ENCODE results near the gene MYH11.
"Not testable (repeated sequence)": the region's sequence is repeated elsewhere in the genome, so short reads cannot be mapped to it uniquely, and the experiment has no call there.

Gene MYH11

DNA sequence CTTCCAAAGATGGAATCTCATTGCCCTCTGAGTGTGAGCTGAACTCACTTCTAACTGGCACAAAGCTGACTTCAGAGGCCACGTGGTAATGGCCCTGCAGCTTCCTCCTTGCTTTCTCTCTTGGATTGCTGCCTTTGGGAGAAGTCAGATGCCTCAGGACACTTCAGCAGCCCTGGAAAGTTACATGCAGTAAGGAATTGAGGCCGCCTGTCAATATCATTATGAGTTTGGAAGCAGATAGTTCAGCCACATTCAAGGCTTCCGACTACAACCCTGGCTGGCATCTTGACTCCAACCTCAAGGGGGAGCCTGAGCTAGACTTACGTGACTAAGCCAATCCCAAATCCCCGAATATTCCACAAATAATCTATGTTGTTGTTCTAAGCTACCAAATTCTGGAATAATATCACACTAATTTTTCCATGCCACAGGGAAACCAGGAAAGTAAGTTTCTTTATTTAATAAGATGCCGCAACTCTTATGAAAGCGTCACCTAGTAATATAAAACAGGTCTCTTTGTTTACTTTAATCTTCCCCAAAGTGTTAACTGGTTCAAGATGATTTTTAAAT is 18.0 kb upstream of the MYH11 start:
- peak; percentile 30 to 38 for DNase-seq

DNA sequence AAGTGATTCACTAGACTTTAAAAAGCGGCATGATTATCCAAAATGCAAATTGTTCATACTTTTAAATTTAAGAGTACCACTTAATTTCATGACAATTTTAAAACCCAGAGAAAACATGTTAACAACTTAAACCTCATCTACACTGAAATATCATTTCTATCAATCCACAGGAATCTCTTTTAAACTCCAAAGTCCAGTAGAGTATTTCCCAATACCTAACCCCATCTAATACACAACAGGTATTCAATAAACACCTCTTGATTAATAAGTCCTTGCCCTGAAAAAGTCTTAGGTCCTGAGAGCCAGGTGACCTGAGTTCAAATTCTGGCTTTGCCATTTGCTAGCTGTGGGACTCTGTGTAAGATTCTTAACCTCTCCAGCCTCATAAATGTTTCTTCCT is 16.9 kb upstream of the MYH11 start:
- no peak for DNase-seq

DNA sequence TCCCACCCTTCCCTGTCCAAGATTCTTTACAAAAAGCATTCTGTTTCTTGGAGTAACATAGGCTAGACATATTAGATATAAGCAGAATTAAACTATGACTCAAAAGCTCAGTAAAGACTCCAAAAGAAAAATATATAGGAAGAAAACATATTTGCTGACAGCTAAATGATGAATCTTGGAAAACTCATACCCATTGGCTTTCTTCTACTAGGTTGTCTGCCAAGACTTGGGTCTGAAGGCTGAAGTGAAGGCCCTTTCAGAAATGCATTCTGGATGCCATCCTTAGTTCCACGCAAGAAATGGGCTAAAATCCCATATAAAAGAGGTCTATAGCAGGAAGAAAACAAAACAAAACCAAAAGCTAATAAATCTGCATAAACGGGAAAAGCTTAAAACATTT is 16.5 kb upstream of the MYH11 start:
- DNase-seq: no peak

DNA sequence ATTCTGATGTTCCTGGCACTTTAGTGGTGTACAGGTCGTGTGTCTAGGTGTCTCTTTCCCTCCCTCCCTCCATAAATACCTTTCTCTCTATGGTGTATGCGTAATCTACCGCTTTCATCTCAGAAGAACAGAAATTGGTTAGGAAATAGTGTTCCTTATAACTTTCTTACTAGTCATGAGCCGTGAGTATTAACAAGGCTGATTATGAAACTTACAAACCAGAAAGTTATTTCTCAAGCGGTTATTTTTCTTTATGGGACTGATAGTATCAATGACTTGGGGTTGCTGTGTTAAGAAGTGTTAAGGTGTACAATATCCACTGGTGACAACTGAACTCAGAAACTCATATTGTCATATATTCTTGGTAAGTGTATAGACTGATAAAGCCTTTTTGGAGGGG is 13.2 kb upstream of the MYH11 start:
- no peak for DNase-seq

DNA sequence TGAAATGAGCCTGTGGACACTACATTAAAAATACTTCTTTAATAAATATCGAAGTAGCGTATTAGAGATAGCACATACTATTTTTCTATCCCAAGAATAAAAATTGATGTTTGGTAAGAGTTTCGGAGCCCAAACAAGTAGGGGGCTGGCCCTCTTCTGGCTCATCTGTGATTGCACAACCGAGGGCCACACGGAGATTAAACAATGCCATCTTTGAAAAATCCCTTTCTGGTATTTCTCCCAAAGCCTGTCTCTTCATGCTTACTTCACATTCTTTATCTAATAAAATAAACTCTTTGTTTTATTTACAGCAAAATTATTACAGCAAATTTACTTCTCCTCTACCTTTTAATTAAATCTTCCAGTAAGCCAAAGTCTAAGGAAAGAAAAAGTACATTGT is 9.6 kb upstream of the MYH11 start:
- DNase-seq: no peak

DNA sequence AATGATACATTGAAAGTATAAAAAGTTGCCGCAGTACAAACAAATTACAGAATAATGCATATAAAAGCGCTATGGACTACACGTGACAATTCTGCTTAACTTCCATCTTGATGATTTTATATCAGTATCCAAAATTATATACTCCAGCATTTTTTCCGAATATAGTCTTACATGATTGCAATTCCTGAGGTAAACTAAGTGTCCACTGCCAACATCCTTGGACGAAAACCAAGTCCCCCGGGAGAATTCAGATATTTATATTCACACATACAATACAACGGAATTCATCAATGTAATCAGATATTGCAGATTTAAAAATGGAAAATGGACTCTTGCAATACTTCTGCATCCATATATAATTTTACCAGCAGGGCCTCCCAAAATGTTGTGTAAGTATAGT is 8.9 kb upstream of the MYH11 start:
- no peak for DNase-seq

DNA sequence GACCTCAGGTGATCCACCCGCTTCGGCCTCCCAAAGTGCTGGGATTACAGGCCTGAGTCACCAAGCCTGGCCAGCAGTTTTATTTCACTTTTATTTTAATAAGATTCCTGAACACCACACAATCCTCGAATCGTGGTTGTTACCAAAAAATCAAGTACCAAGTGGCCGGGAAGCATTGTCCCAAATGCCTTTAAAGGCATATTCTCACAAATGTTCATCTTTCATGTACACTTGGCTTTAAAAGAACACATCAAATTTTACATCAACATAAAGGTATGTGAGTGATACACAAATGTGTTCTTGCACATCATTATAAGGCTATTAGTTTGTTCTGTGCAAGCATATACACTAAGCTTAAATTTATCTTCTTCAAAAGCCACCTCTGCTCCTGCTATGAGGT is 8.1 kb upstream of the MYH11 start:
- no peak for DNase-seq

DNA sequence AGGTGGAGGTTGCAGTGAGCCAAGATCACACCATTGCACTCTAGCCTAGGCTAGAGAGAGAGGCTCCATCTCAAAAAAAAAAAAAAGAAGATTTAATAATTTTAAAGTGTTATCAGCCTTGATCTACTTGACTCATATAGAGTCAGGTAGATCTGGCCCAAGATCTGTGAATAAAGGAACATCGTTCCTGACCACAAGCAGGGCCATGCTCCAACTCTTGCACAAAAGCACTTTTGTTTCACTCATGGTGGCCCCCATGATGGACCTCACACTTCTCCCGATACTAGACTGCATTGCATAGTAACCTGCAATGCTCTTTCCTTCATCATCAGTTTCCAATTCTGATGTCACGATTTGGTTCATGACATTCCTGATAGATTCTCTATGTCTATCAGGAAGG is 5.2 kb upstream of the MYH11 start:
- DNase-seq: no peak

DNA sequence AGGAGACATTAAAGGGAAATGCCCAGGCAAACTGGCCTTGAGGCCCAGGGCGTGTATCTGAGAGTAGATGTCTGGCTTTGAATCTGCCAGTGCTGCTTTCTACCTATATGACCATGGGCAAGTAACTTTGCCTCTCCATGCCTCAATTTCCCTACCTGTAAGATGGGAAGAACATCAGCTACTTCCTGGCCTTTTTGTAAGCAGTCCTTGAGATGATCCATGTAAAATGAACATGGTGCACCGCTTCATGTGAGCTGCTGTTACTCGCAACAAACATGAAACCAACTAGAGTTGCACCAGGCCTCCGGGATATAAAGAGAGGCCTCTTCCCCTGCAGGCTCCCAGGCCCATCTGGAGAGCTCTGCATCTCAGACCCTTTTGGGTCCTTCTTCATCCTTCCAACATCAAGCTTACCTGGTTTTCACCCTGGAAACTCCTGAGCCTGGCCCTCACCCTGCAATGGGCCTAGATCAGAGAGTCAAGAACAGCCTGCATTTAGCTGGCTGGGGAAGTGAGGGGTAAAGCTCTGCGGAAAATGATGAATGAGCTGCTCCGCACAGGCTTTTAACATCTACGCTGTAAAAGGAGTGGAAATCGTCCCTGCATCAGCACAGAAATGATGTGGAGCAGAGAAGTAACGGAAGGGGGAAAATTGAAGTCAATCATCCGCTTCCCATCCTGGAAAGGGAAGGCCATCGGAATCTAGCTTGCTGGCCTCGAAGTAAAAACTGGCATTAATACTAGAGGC is 2.3 kb upstream of the MYH11 start:
- no peak for DNase-seq

DNA sequence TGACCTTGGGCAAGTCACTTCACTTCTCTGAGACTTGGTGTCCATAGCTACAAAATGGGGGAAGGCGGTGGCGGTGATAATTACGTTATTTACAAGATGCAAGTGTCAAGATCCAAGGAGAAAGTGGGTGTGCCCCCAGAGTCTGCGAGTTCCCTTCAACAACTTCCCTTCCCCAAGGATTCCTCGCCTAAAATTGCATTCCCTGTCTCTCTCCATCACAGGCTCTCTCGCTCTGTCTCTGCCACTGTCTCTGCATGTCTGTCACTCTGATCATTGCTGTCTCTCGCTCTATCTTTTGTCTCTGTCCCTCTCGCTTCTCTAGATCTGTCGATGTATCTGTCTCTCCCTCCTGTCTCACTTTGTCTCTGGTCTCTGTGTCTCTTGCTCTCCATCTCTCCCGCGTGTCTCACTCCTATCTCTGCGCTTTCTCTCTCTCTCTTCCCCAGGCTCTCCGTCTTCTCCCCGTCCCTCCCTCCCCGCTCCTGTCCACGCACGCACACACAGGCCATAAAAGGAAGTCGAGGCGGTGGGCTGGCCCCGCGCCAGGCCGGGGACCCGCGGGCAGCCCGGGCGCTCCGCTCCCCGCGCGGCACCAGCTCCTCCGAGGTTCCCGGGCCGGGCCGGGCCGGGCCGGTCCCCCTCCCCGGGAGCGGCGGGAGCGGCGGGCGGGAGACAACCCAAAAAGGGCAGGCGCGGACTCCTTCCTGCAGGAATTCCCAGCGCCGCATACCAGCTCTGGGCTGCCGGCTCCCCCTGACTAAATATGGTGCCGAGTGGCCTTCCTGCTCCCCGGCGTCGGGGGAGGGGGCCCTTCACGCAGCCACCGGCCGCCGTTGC is 1.1 kb upstream of the MYH11 start:
- peak; percentile 37 to 58 for DNase-seq

DNA sequence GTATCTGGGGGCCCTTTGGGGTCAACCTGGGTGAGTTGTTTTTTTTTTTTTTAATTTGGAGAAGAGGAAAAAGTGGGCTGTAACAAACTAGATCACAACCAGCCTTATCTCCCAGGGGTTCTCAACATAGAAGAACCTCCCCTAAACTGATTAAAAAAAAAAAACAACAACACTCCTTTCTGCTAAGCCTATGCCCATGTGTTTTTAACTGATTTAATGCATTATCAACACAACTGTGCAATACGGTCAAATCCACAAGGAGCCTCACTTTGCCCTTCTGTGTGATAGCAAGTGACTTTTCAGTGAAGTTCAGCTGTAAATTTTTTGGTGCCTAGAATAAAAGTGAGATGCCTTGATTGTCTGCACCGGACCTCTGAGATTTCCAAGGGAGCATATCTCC is 646 bp downstream of the MYH11 start:
- DNase-seq: no peak

DNA sequence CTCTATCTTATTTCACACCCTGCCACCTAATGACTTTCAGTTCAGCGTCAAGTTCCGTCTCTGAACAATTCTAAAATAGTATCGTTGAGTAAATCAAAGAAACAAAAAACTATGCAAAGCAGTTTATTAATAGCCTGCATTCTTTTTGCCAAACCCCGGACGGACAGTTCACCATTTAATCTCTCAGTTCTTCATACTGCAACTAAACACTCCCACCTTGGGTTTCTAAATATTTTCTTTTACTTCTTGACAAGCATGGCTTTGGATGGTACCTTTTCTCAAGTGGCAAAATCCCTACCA is 1.2 kb downstream of the MYH11 start:
- DNase-seq: no peak

DNA sequence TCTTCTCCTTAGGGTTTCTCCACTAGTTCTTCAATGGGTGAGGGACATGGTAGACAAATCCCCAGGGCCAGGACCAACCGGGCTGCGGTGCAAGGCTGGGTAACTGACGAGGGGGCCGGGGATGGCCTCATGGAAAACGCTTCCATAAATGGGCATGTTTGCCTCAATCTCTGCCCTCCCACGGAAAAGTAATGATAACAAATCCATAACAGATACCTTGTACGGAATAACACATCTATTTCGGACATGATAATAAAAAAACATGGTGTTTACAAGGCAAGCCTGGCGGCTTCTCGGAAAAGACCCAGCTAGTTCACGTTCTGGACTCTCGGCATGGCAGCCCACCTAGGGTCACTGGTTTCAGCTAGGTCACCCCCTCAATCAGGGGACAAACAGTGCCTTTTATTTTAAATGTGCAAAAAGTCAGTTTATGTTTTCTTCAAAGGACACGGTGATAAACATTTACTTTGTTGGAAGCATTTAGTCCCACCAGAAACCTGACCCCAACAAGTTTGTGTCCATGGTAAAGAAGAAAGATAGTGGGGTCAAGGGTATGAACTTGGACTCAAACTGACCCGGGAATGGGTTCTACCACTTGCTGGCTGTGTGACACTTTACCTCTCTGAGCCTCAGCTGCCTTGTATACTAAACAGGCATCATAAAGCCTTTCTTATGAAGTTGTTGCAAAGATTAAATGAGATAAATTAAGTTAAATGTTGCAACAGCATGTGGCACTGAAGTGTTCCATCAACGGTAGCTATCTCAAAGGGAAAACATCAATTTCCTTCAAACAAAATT is 1.7 kb downstream of the MYH11 start:
- DNase-seq: no peak

DNA sequence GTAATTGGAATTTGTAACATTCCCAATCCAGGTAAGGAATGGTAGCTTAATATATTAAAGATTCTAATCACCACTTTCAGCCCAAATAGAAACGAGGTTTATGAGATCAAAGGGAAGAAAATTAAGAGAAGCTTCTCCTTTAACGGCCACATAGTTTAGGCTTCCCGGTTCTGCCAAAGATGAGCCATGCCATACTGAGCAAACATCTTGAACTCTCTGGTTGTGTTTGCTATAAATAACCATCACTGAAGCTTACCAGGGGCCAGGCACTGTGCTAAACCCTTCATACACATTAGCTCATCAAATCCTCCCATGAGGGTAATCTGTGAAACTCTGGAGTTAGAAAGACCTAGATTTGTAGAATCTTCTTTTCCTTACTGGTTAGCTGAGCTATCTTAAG is 2.8 kb downstream of the MYH11 start:
- no peak for DNase-seq

DNA sequence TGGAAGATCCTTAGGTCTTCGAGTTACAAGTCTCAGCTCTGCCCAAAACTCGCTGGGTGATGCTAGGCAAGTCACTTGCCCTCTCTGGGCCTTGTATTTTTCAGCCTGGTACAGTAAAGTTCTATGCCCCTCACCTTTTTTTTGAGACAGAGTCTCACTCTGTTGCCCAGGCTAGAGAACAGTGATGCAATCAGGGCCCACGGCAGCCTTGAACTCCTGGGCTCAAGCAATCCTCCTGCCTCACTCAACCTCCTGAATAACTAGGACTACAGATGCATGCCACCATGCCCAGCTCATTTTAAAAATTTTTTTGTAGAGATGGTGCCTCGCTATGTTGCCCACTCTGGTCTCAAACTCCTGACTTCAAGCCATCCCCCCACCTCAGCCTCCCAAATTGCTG is 3.8 kb downstream of the MYH11 start:
- DNase-seq: no peak

DNA sequence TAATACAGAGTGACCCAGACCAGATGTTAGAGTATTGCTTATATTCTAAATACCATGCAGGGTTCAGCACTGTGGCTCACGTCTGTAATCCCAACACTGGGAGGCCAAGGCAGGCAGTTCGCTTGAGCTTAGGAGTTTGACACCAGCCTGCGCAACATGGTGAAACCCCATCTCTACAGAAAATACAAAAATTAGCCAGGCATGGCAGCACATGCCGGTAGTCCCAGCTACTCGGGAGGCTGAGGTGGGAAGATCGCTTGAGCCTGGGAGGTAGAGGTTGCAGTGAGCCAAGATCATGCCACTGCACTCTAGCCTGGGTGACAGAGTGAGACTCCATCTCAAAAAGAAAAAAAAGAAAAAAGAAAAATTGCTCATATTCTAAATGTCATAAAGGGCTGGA is 6.3 kb downstream of the MYH11 start:
- DNase-seq: not testable (repeated sequence)

DNA sequence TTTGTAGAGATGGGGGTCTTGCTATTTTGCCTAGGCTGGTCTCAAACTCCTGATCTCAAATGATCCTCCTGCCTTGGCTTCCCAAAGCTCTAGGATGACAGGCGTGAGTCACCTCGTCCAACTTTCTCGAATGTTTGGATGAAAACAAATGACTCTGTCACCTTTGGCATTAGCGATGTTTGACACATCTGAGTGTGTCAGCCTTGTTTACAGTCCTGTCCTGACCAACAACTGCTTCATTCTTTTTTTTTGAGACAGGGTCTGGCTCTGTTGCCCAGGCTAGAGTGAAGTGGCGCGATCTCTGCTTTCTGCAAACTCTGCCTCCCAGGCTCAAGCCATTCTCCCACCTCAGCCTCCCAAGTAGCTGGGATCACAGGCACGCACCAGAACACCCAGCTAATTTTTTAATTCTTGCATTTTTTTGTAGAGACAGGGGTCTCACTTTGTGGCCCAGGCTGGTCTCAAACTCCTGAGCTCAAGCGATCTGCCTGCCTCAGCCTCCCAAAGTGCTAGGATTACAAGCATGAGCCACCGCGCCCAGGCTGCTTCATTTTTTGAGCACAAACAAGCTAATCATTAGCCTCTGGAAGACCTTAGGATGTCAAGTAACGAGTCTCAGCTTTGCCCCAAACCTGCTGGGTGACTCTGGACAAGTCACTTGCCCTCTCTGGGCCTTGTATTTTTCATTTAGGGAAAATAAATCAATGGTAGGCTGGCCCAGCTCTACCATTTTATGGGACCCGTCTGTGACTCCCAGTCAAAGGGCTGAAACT is 7.4 kb downstream of the MYH11 start:
- DNase-seq: no peak

DNA sequence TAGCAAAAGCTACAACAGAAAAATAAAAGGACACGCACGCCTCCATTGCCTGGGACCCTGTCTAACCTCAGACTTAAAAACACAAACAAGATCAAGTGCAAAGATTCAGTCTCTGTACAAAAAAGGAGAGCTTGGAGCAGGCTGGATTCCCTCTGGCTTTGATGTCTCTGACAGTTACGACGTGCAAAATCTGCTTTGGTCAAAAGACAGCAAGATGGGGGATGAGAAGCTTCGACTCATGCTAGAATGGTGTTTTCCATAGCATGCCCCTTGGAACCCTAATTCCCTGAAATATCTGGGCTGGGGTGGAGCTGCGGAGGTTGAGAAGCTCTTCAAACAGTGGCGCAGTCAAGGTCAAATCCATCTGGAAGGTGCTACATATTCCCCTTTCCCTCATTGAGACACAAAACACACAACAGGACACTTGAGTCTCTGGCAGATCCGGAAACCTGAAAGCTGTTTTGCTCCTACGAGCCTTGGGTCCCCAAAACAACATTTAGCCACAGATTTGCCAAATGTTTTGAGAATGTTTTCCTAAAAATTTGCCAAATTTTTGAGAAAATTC is 9.1 kb downstream of the MYH11 start:
- no peak for DNase-seq

DNA sequence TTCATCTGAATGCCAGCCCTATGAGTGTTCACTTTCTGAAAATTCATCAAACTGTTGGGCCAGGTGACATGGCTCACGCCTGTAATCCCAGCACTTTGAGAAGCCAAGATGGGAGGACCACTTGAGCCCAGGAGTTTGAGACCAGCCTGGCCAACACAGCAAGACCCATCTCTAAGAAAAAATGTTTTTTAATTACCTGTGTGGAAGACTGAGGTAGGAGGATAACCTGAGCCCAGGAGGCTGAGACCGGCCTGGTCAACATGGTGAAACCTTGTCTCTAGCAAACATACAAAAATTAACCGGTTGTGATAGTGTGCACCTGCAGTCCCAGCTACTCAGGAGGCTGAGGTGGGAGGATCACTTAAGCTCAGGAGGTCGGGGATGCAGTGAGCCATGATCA is 10.3 kb downstream of the MYH11 start:
- no peak for DNase-seq

DNA sequence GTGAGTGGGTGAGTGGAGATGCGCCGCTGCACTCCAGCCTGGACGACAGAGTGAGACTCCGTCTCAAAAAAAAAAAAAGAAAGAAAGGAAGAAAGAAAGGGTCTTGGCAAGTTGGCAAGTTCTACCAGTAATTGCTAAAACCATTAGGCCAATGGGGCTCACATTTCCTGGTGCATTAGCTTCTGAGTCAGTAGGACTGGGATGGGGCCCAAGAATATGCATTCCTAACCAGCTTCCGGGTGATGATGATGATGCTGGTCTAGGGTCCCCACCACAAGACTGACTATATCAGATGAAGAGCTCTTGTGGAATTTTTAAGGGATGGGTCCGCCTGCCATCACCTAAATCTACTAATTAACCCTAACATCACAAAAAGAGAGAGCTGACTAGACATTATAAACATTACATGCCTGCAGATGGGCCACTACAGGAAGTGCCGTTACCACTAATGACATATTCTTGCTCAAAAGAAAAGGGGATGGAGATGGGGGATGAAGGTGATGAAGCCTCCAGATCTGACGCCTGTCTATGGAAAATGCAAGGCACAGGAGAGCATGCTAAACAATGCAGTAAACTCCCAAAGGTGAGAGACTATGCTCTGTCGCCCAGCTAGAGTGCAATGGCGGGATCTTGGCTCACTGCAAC is 13.1 kb downstream of the MYH11 start:
- no peak for DNase-seq

DNA sequence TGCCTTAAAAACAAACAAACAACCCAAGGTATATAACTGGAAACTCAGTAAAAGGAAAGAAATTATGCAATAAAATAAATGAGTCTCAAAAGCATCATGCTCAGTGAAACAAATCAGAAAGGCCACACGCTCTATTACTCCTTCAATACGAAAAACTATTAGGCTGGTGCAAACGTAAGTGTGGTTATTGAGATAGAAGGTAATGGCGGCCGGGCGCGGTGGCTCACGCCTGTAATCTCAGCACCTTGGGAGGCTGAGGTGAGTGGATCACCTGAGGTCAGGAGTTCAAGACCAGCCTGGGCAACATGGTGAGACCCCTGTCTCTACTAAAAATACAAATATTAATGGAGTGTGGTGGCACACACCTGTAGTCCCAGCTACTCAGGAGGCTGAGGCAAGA is 17.6 kb downstream of the MYH11 start:
- not testable (repeated sequence) for DNase-seq

DNA sequence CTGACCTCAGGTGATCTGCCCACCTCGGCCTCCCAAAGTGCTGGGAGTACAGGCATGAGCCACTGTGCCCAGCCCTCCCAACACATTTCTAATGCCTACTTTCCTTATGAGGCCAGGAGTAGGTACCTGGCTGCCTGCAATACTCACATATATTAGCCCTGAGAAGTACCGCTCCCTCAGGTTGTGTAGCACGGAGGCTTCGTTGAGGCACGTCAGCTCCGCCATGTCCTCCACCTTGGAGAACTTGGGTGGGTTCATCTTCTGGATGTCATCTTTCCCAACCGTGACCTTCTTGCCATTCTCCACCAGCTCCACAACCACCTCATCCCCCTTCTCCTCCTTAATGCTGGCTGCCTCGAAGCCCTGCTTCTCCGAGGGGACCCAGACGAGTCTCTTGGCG is 19.1 kb downstream of the MYH11 start:
- DNase-seq: no peak
